ENCODE measurements around the gene VPS72.

- no peak for TF ChIP-seq POLR2A (IDR thresholded peaks at IDR 0.05; ENCODE audit: extremely low read depth, insufficient read length)
- no peak for TF ChIP-seq CTCF (IDR thresholded peaks at IDR 0.05; ENCODE audit: low read depth, low read length)
- no peak for TF ChIP-seq MAX (IDR thresholded peaks at IDR 0.05; ENCODE audit: low read depth, low read length)
These were observed 55.0 kb downstream of the VPS72 start for GRCh38 chr1:151134991-151135390.

All from NB4 (cell line).